Activated CD4-positive, alpha-beta memory T cell treated with anti-CD3 and anti-CD28 coated beads for 36 hours (primary cell): ENCODE results near the gene RTF2. TPM values are rescaled to one million over a fixed set of nuclear protein-coding genes. Genes with fewer than 3 reads are reported as not detected.

Experiments
- CTCF ChIA-PET: fragments of 350-600 bp; sonication (Branson Sonifier 250); formaldehyde crosslinking; loops from one replicate; lab custom pipeline; 2021; ENCODE audit warnings: antibody characterized with exemption, inconsistent platforms; lab: Charles Lee
- POLR2A ChIA-PET: fragments of 350-600 bp; sonication (Branson Sonifier 250); formaldehyde crosslinking; loops from one replicate; lab custom pipeline; 2021; ENCODE audit warnings: antibody characterized with exemption; lab: Charles Lee
- DNase-seq: peaks from one replicate; pipeline ENCODE4 v3.0.0-alpha.2; 2020
- H3K27ac Mint-ChIP-seq: one replicate; pipeline ENCODE4 v1.8.0; 2021; ENCODE audit warnings: mixed read lengths
- H3K27me3 Mint-ChIP-seq: one replicate; pipeline ENCODE4 v1.8.0; 2021; ENCODE audit warnings: mixed read lengths
- H3K36me3 Mint-ChIP-seq: one replicate; pipeline ENCODE4 v1.8.0; 2021; ENCODE audit warnings: mixed read lengths
- H3K4me1 Mint-ChIP-seq: one replicate; pipeline ENCODE4 v1.8.0; 2021; ENCODE audit warnings: low read depth, mixed read lengths
- H3K4me3 Mint-ChIP-seq: one replicate; pipeline ENCODE4 v1.8.0; 2021; ENCODE audit warnings: mild to moderate bottlenecking, mixed read lengths
- H3K9me3 Mint-ChIP-seq: one replicate; pipeline ENCODE4 v1.8.0; 2021; ENCODE audit warnings: mixed read lengths
- intact Hi-C: fragments of 100-400 bp; cut with micrococcal nuclease; formaldehyde crosslinking; loops from one replicate; pipeline ENCODE4 v1.15.1; 2023
- total RNA-seq, 2 experiments: library from RNA; stranded (reverse); gene quantifications; one replicate each; pipeline ENCODE4 v1.2.3, GENCODE V29; 2021

Gene RTF2
- total RNA-seq, 2 experiments from 2014 or later: 81.8 to 83.1 TPM

DNA sequence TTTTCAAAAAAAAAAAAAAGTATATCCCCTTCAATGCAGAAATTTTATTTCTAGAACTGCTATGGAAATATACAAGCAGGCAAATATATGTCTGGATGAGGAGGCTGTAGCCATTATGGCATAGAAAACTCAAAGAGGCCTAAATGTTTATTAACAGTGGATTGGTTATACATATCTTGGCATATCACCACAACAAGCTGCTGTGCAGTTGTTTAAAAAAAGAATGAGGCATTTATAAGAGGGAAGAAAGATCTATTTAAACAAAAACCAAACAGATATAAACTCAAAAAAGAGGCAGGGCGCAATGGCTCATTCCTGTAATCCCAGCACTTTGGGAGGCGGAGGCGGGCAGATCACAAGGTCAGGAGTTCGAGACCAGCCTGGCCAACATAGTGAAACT lies 30.1 kb upstream of the RTF2 start:
- Mint-ChIP-seq H3K4me1 (peaks cover 58% of the 10 kb centered on the region), H3K27me3 (no peaks in the 10 kb centered on the region), H3K9me3 (no peaks in the 10 kb centered on the region), H3K36me3 (peaks cover 13% of the 10 kb centered on the region), H3K27ac (no peak overlapping the region), H3K4me3 (no peak overlapping the region)
- ChIA-PET POLR2A (no interaction called here), CTCF (interaction anchor here (1.2 kb wide), 1 partner anchor 15 kb away, joined by 3 read pairs; no protein-coding TSS in a partner anchor)
- intact Hi-C loops: no loop called here
- DNase-seq: no peak

DNA sequence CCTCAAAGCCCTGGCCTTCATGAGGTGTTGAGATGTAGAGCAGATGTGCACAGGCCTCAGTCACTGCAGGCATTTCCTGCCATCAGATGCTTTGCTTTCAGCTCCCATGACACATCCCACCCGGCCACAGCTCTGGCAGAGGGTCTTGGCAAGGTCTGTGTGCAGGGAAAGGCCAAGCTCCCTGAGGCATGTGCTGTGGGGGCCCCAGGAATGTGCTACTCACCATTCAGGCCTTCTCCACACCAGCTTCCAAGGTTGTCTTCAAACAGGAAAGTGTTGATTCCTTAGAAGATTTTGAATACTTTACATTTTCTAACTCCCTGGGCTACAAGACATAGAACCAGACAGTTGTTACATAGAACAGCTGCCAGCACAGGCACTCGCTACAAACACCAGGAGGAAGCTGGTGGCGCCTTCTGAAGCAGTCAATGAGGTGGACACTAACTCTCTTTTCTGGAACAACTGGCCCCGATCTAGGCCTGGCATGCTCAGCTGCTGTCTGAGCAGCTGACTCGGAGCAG lies 28.6 kb upstream of the RTF2 start:
- peak; percentile 41 for DNase-seq
- Mint-ChIP-seq H3K9me3 (no peaks in the 10 kb centered on the region), H3K4me3 (peak overlapping the region; percentile 48), H3K4me1 (peaks cover 48% of the 10 kb centered on the region), H3K36me3 (peaks cover 9% of the 10 kb centered on the region), H3K27ac (peak overlapping the region; percentile 90), H3K27me3 (no peaks in the 10 kb centered on the region)
- ChIA-PET CTCF (interaction anchor here (1.2 kb wide), 1 partner anchor 17 kb away, joined by 3 read pairs; no protein-coding TSS in a partner anchor), POLR2A (interaction anchor here (0.5 to 1.2 kb wide), 4 partner anchors 10 to 28 kb away, joined by 3 to 5 read pairs (median 4); partner anchors contain the start of gene CASS4)
- intact Hi-C loops: loop anchor here (1.0 to 2.0 kb wide), 4 partner anchors 15 to 29 kb away; partner anchors contain the start of gene RTF2

DNA sequence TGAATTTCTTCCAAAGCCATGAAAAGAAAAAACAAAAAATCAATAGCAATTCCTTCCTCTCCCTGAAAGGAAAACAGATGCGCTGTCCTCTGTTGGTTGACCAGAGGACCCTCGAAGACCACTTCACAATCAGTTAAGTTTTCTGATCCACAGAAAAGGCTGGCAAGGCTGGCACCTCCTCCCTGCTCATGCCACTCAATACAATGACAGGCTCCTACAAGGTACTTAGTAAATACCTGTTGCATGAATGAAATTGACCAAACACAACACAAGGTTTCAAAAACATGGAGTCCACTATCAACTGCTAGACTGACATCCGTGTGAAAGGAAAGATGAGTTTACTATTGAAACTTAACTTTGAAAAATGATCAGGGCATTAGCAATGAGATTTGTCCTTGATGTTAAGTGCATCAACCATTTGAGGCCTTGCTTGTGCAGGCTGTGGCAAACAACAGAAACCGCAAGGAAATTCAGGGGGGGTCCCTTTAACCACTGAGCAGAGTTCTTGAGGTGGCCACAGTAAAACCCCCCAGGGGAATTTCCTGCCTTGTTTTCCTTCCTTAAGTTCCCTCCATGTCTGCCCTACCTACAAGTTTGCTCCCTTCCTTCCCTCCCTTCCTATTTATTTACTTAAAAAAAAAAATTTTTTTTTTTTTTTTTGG lies 27.9 kb upstream of the RTF2 start:
- ChIA-PET CTCF (no interaction called here), POLR2A (interaction anchor here (0.5 to 1.2 kb wide), 4 partner anchors 11 to 28 kb away, joined by 3 to 5 read pairs (median 4); partner anchors contain the start of gene CASS4)
- peak; percentile 83 for DNase-seq
- peak overlapping the region; percentile 90 for H3K27ac Mint-ChIP-seq
- H3K4me3 Mint-ChIP-seq: peak overlapping the region; percentile 48
- H3K27me3 Mint-ChIP-seq: no peaks in the 10 kb centered on the region
- no peaks in the 10 kb centered on the region for H3K9me3 Mint-ChIP-seq
- H3K4me1 Mint-ChIP-seq: peaks cover 45% of the 10 kb centered on the region
- intact Hi-C loops: loop anchor here (1.0 to 2.0 kb wide), 4 partner anchors 14 to 28 kb away; partner anchors contain the start of gene RTF2
- peaks cover 9% of the 10 kb centered on the region for H3K36me3 Mint-ChIP-seq

DNA sequence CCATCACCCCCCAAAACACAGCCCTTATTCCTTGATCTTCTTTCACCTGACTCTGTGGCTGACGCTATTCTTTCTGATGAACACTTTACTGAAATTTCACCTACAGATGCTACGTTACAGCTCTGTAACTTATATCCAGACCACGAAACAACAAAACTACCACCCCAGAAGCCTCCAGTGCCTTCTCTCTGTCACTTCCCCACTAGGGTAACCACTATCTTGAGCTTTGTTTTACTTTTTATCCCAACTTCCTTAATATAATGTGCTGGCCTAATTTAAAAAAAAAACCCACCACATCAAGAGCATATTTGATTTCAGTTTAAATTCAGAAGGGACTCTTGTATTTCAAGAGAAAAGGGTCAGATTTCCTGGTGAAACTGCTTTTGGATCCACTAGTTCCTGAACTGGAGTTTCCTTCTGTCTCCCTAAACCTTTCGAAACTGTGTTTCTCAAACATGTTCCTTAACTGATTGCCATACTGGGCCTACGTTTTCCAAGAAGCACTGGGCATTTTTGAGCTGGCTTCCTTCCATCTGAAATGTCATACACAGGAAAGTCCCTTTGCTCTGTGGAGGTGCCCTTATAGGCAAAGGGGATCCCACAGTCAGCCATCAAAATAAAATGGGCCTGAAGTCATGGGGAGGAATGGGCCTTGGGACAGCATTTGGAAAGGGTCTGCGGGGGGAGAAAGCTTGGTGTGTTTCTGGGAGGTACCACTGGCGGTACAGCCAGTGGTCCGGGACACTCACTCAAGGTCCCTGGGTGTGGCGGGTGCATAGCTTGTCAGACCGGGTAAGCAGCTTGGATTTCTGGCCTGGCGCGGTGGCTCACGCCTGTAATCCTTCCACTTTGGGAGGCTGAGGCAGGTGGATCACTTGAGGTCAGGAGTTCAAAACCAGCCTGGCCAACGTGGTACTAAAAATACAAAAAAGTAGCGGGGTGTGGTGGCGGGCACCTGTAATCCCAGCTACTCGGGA lies 25.8 kb upstream of the RTF2 start:
- Mint-ChIP-seq H3K27ac (peak overlapping the region; percentile 66), H3K27me3 (no peaks in the 10 kb centered on the region), H3K4me1 (peaks cover 41% of the 10 kb centered on the region), H3K36me3 (peaks cover 12% of the 10 kb centered on the region), H3K4me3 (no peak overlapping the region), H3K9me3 (no peaks in the 10 kb centered on the region)
- intact Hi-C loops: no loop called here
- CTCF ChIA-PET: interaction anchor here (0.6 to 1.6 kb wide), 3 partner anchors 9 to 24 kb away, joined by 3 to 4 read pairs (median 3); no protein-coding TSS in a partner anchor
- no peak for DNase-seq
- POLR2A ChIA-PET: interaction anchor here (1.0 to 1.6 kb wide), 5 partner anchors 9 to 30 kb away, joined by 3 to 7 read pairs (median 5); partner anchors contain the start of gene CASS4

DNA sequence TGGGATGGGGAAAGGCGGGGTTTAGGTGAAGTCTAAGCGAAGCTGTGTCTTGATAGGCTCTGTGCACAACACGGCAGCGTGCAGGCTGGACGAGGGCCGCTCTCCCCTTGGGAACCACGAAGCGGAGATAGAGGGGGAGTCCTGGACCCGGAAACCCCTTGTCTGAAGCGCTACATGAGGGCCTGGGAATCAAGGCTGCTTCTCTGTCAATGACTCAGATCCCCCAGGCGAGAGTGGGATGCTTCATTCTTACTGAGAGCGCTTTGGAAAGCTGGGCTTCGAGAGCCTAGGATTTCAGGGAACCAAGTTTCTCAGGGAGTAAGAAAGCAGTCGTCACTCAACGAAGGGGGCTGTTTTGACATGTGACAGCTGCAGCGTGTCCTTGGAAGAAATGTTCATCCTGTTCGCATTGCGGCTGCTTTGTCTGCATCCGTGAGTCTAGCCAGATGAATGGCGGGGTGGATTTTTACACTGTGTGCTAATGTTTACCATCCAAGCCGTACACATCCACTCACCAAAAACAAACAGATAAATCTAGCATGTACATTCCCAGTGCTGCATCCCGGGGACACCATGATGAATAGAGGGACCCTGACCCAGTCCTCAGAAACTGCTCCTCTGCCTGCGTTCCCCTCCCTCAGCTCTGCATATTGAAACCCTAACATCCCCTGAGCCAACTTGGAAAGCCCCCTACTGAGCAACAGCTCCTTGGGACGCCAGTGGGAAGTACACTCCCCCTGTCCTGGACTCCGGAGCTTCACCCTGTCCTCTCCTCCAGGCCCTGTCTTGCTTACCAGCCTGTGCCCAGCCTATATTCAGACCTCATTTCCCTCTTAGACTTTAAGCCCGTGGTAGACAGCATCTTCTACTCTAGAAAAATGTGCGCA lies 24.5 kb upstream of the RTF2 start:
- CTCF ChIA-PET: interaction anchor here (0.6 kb wide), 1 partner anchor 10 kb away, joined by 3 read pairs; no protein-coding TSS in a partner anchor
- no peak overlapping the region for H3K4me3 Mint-ChIP-seq
- no peaks in the 10 kb centered on the region for H3K9me3 Mint-ChIP-seq
- POLR2A ChIA-PET: interaction anchor here (0.7 to 1.2 kb wide), 3 partner anchors 8 to 49 kb away, joined by 3 read pairs; no protein-coding TSS in a partner anchor
- intact Hi-C loops: no loop called here
- peak overlapping the region; percentile 15 for H3K27ac Mint-ChIP-seq
- peaks cover 32% of the 10 kb centered on the region for H3K4me1 Mint-ChIP-seq
- peaks cover 16% of the 10 kb centered on the region for H3K36me3 Mint-ChIP-seq
- no peak for DNase-seq
- H3K27me3 Mint-ChIP-seq: no peaks in the 10 kb centered on the region

GRCh38 chr20:56445130-56445529 lies 23.3 kb upstream of the RTF2 start:
- H3K4me3 Mint-ChIP-seq: no peak overlapping the region
- DNase-seq: no peak
- H3K9me3 Mint-ChIP-seq: no peaks in the 10 kb centered on the region
- ChIA-PET POLR2A (interaction anchor here (0.7 to 1.2 kb wide), 2 partner anchors 26 to 50 kb away, joined by 3 read pairs; no protein-coding TSS in a partner anchor), CTCF (interaction anchor here (0.6 kb wide), 1 partner anchor 80 kb away, joined by 3 read pairs; no protein-coding TSS in a partner anchor)
- peaks cover 16% of the 10 kb centered on the region for H3K36me3 Mint-ChIP-seq
- peaks cover 23% of the 10 kb centered on the region for H3K4me1 Mint-ChIP-seq
- H3K27ac Mint-ChIP-seq: no peak overlapping the region
- intact Hi-C loops: no loop called here
- H3K27me3 Mint-ChIP-seq: no peaks in the 10 kb centered on the region

DNA sequence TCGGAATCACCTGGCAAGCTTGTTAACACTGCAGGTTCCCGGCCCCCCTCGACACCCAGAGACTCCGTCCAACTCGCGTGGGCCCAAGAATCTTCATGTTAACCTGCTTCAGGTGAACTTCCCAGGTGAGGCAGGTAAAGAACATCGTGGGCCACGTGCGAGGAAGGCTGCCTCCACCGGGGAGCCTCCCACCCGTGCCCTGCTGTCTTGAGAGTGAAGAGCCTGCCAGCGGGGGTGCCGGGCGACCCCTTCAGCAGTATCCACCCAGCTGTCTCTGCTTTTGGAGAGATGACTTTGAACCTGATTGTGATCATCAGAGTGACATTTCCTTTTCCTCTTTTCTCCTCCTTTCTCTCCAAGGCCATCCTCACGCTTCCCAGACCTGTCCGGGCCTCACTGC lies 22.9 kb upstream of the RTF2 start:
- ChIA-PET POLR2A (no interaction called here), CTCF (no interaction called here)
- Mint-ChIP-seq H3K27me3 (no peaks in the 10 kb centered on the region), H3K27ac (no peak overlapping the region), H3K4me3 (no peak overlapping the region), H3K4me1 (peaks cover 18% of the 10 kb centered on the region), H3K9me3 (no peaks in the 10 kb centered on the region), H3K36me3 (peaks cover 13% of the 10 kb centered on the region)
- intact Hi-C loops: no loop called here
- DNase-seq: no peak

DNA sequence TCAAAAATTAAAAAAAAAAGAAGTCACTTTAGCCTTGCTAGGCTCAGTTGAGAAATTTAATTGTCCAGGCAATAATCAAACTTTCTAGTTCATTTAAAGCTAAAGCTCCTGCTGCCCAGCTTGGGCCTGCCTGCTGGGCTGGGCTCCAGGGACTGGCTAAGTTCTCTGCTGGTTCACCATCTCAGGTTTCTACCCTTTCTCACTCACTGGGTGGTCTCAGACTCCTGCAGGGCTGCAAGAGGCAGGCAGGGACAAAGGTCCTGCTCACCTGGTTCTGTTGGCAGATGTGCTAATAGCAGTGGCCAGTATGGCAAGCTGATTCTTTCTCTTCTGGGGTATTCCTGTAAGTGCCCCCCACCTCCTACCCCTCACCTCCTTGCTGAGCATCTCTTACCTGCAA lies 21.2 kb upstream of the RTF2 start:
- CTCF ChIA-PET: no interaction called here
- Mint-ChIP-seq H3K27me3 (no peaks in the 10 kb centered on the region), H3K36me3 (peaks cover 23% of the 10 kb centered on the region), H3K9me3 (no peaks in the 10 kb centered on the region), H3K4me1 (peaks cover 8% of the 10 kb centered on the region), H3K4me3 (no peak overlapping the region), H3K27ac (no peak overlapping the region)
- POLR2A ChIA-PET: no interaction called here
- intact Hi-C loops: no loop called here
- DNase-seq: no peak

DNA sequence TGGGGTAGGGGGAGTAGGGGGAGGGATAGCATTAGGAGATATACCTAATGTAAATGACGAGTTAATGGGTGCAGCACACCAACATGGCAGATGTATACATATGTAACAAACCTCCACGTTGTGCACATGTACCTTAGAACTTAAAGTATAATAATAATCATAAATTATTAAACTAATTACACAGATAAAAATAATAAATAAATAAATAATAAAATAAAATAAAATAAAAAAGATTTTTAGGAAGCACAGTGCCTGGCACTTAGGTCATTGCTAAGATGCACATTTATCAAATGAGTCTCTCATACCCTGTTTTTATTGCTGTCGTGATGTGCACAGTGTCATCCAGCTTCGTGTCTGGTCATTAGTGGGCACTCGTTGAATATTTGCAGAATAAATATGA lies 19.0 kb upstream of the RTF2 start:
- ChIA-PET POLR2A (no interaction called here), CTCF (no interaction called here)
- H3K4me1 Mint-ChIP-seq: peaks cover 14% of the 10 kb centered on the region
- no peak overlapping the region for H3K4me3 Mint-ChIP-seq
- H3K9me3 Mint-ChIP-seq: no peaks in the 10 kb centered on the region
- no peak overlapping the region for H3K27ac Mint-ChIP-seq
- intact Hi-C loops: no loop called here
- H3K36me3 Mint-ChIP-seq: peaks cover 24% of the 10 kb centered on the region
- no peaks in the 10 kb centered on the region for H3K27me3 Mint-ChIP-seq
- DNase-seq: no peak

DNA sequence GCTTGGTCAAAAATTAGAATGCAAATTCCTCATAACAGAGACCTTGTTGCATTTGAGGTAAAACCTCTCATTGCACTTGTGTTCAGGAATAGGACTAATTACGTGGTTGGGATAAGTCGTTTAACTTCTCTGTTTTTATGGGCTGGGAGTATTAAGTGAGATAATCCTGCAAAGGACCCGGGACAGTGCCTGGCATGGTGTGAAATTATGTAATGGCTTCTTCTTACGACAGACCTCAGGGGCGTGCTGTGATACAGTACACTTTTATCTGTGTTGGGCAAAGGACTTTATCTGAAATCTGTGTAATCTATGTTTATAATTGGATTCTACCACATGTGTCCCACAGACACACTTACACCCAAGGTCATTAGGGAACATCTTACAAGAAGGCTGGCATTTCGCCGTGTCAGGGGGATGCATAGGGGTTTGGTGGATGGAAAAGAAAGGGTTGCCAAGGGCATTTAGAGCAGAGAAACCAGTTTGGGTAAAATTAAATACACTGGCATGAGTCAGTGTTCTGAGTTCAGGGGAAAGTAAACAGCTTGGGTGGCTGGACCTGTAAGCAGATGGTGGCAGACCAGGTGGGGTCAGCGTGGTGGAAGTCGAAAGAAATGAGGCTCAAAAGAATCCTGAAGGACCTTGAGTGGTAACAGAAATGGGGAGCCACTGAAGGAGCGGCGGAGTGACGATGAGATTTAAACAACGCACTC lies 17.2 kb upstream of the RTF2 start:
- H3K9me3 Mint-ChIP-seq: no peaks in the 10 kb centered on the region
- ChIA-PET CTCF (interaction anchor here (0.8 kb wide), 1 partner anchor 52 kb away, joined by 3 read pairs; no protein-coding TSS in a partner anchor), POLR2A (interaction anchor here (1.2 kb wide), 1 partner anchor 8 kb away, joined by 3 read pairs; no protein-coding TSS in a partner anchor)
- no peak for DNase-seq
- peaks cover 21% of the 10 kb centered on the region for H3K36me3 Mint-ChIP-seq
- no peaks in the 10 kb centered on the region for H3K27me3 Mint-ChIP-seq
- H3K4me1 Mint-ChIP-seq: peaks cover 29% of the 10 kb centered on the region
- no peak overlapping the region for H3K27ac Mint-ChIP-seq
- intact Hi-C loops: no loop called here
- no peak overlapping the region for H3K4me3 Mint-ChIP-seq
